ENCODE measurements around the gene TMEM184B.

DNA sequence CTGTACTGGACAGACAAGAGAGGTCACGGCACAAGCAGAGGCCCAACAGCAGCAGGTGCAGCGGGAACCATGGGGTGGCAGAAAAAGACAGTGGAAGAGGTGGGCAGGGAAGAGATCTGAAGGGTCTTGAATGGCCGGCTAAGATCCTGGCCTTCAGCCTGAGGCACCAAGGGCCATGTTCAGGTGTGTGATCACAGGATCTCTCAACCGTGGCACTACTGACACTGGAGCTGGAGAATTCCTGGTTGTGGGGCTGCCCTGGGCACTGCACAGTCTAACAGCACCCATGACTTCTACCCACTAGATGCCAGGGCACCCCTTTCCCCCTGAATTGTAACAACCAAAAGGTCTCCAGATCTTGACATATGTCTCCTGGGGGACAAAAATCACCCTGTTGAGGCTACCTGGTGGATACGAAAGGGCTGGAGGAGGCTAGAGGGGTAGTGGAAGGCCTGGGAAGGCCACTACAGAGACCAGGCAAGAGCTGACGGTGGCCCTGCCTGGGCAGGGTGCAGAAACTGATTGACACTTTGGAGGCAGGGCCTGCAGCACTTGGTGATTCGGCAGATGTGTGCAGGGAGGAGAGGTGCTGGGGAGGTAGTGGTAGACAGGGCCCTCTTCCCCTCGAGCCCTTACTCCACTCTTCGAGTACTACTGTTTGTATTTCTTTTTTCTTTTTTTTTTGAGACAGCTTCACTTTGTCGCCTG, 36.1 kb upstream of the TMEM184B start:
- TF ChIP-seq POLR2A (IDR thresholded peaks at IDR 0.05) (no peak), CTCF (IDR thresholded peaks at IDR 0.05 in 4 of 5, conservative IDR thresholded peaks at IDR 0.05 in 1 of 5) (no peak)

Data from gastrocnemius medialis (tissue), 4 donors.